Endodermal cell (in vitro differentiated cells): Measurements from ENCODE around the gene FSD1. TPM values are rescaled to one million over a fixed set of nuclear protein-coding genes. Genes with fewer than 3 reads are reported as not detected.
"Not testable (repeated sequence)": the region's sequence is repeated elsewhere in the genome, so short reads cannot be mapped to it uniquely, and the experiment has no call there.

ENCODE experiments used
- DNase-seq: peaks from one replicate; pipeline ENCODE4 v3.0.0-alpha.2; 2017
- H3K27ac ChIP-seq: 2 replicates; pipeline ENCODE4 v1.5.1; 2013; ENCODE audit warnings: mild to moderate bottlenecking, low read depth, low read length, moderate library complexity
- H3K27me3 ChIP-seq: 2 replicates; pipeline ENCODE4 v1.6.1; 2013; ENCODE audit warnings: mild to moderate bottlenecking, low read length, moderate library complexity; ENCODE audit not compliant: insufficient read depth, control insufficient read depth, poor library complexity, severe bottlenecking
- H3K36me3 ChIP-seq: 2 replicates; pipeline ENCODE4 v1.7.0; 2013; ENCODE audit warnings: mild to moderate bottlenecking, low read length, moderate library complexity; ENCODE audit not compliant: control insufficient read depth, insufficient read depth
- H3K4me1 ChIP-seq: one replicate; pipeline ENCODE4 v1.7.0; 2013; ENCODE audit warnings: low read length; ENCODE audit not compliant: control insufficient read depth, insufficient read depth
- H3K4me3 ChIP-seq: 2 replicates; pipeline ENCODE4 v1.5.1; 2013; ENCODE audit warnings: mild to moderate bottlenecking, low read length, moderate library complexity
- H3K9ac ChIP-seq: 2 replicates; pipeline ENCODE4 v1.6.1; 2013; ENCODE audit warnings: mild to moderate bottlenecking, low read length, moderate library complexity; ENCODE audit not compliant: poor library complexity, severe bottlenecking; ENCODE audit errors: extremely low read depth
- H3K9me3 ChIP-seq: 2 replicates; pipeline ENCODE4 v1.6.1; 2013; ENCODE audit warnings: mild to moderate bottlenecking, low read length, moderate library complexity; ENCODE audit not compliant: control insufficient read depth
- H3K27ac Mint-ChIP-seq: 2 replicates; pipeline ENCODE4 v1.8.0; 2020; ENCODE audit warnings: mixed read lengths
- H3K27me3 Mint-ChIP-seq: 2 replicates; pipeline ENCODE4 v1.8.0; 2021; ENCODE audit warnings: mild to moderate bottlenecking, mixed read lengths; ENCODE audit not compliant: insufficient read depth
- H3K36me3 Mint-ChIP-seq: 2 replicates; pipeline ENCODE4 v1.8.0; 2020; ENCODE audit warnings: low read depth, mixed read lengths
- H3K4me1 Mint-ChIP-seq: 2 replicates; pipeline ENCODE4 v1.8.0; 2020; ENCODE audit warnings: mixed read lengths
- H3K4me3 Mint-ChIP-seq: 2 replicates; pipeline ENCODE4 v1.8.0; 2020; ENCODE audit warnings: mild to moderate bottlenecking, moderate library complexity, mixed read lengths
- H3K9me3 Mint-ChIP-seq: 2 replicates; pipeline ENCODE4 v1.8.0; 2020; ENCODE audit warnings: mild to moderate bottlenecking, mixed read lengths
- CTCF ChIP-seq: fragments of 200-600 bp; sonication (generic); conservative IDR thresholded peaks from 2 replicates; pipeline ENCODE4 v1.5.0; 2021; ENCODE audit warnings: antibody characterized with exemption, mild to moderate bottlenecking
- WGBS, 2 experiments: methylation state at CpG; one replicate each; pipeline versions ENCODE4 v1.1.5 to v1.1.7; 2013; ENCODE audit warnings: missing lambda C conversion rate in 2 of 2, mixed read lengths in 1 of 2; ENCODE audit not compliant: insufficient coverage in 1 of 2, insufficient read length in 1 of 2; 5-methylcytosine and 5-hydroxymethylcytosine counted together
- total RNA-seq, 2 donors: library from RNA; stranded (reverse); fragmentation: NEBNext Ultra II Directional in 1 of 2; extraction: Animal tissue kit (Norgen Biotek cat#: 25700) in 1 of 2; gene quantifications; 2 replicates in 1 of 2; 3 replicates in 1 of 2; pipeline ENCODE4 v1.2.1, GENCODE V29; 2021

Gene FSD1
- total RNA-seq, 2 donors from 2014 or later = 33.3 to 37.9 TPM

GRCh38 chr19:4347521-4347920 lies 43.1 kb downstream of the FSD1 start:
- Mint-ChIP-seq H3K4me3 (no peak overlapping the region), H3K27me3 (no peaks in the 10 kb centered on the region), H3K27ac (no peak overlapping the region), H3K4me1 (no peaks in the 10 kb centered on the region), H3K9me3 (no peaks in the 10 kb centered on the region), H3K36me3 (peaks cover 49% of the 10 kb centered on the region)
- H3K4me3 ChIP-seq = no peak overlapping the region
- no peaks in the 10 kb centered on the region for H3K27me3 ChIP-seq
- H3K9me3 ChIP-seq = no peaks in the 10 kb centered on the region
- no peak overlapping the region for H3K9ac ChIP-seq
- H3K36me3 ChIP-seq = peaks cover 44% of the 10 kb centered on the region
- 97 to 99% methylated on average over 6 of the region's 6 CpGs for WGBS, 2 experiments
- H3K27ac ChIP-seq = no peak overlapping the region
- peaks cover 5% of the 10 kb centered on the region for H3K4me1 ChIP-seq
- TF ChIP-seq CTCF = no peak
- DNase-seq = no peak

GRCh38 chr19:4349225-4349624 lies 44.8 kb downstream of the FSD1 start:
- H3K36me3 Mint-ChIP-seq = peaks cover 52% of the 10 kb centered on the region

GRCh38 chr19:4350111-4350510 lies 45.7 kb downstream of the FSD1 start:
- no peak for DNase-seq
- H3K4me3 Mint-ChIP-seq = no peak overlapping the region

More at GRCh38 chr19:4349225-4349624, 44.8 kb downstream of the FSD1 start:
- not testable (repeated sequence) for H3K27ac Mint-ChIP-seq, H3K9ac ChIP-seq, H3K27me3 Mint-ChIP-seq, H3K4me3 Mint-ChIP-seq, H3K4me1 Mint-ChIP-seq, H3K9me3 ChIP-seq, DNase-seq, H3K27me3 ChIP-seq, H3K27ac ChIP-seq, H3K4me1 ChIP-seq, H3K9me3 Mint-ChIP-seq, H3K4me3 ChIP-seq
- 96 to 97% methylated on average over 11 to 16 of the region's 16 CpGs for WGBS, 2 experiments
- H3K36me3 ChIP-seq = peaks cover 58% of the 10 kb centered on the region

More at GRCh38 chr19:4350111-4350510, 45.7 kb downstream of the FSD1 start:
- Mint-ChIP-seq H3K36me3 (peaks cover 52% of the 10 kb centered on the region), H3K27ac (no peak overlapping the region), H3K9me3 (no peaks in the 10 kb centered on the region), H3K4me1 (no peaks in the 10 kb centered on the region), H3K27me3 (no peaks in the 10 kb centered on the region)
- no peak for TF ChIP-seq CTCF
- WGBS, 2 experiments = 86 to 90% methylated on average over 7 to 8 of the region's 8 CpGs
- no peaks in the 10 kb centered on the region for H3K9me3 ChIP-seq
- H3K4me1 ChIP-seq = no peaks in the 10 kb centered on the region
- H3K27ac ChIP-seq = no peak overlapping the region
- no peak overlapping the region for H3K9ac ChIP-seq
- peaks cover 65% of the 10 kb centered on the region for H3K36me3 ChIP-seq
- no peaks in the 10 kb centered on the region for H3K27me3 ChIP-seq
- H3K4me3 ChIP-seq = no peak overlapping the region
